SU-DHL-6 (cell line): ENCODE measurements around the gene COMMD9.

Experiments
- EZH2phosphoT487 ChIP-seq: fragments of 200-600 bp; sonication (generic), shearing (Covaris generic); conservative IDR thresholded peaks from 2 replicates; pipeline ENCODE4 v1.6.1; 2018; ENCODE audit warnings: mild to moderate bottlenecking, antibody characterized with exemption, low read length, moderate library complexity, mixed read lengths
- TF ChIP-seq, protein P1 (sequence below): fragments of 200-600 bp; sonication (generic); IDR thresholded peaks from one replicate; pipeline ENCODE4 v1.5.1; 2017; ENCODE audit warnings: antibody characterized with exemption, mild to moderate bottlenecking, low read length, moderate library complexity; ENCODE audit not compliant: insufficient read depth, poor library complexity, severe bottlenecking

- TF ChIP-seq, protein P1, sequence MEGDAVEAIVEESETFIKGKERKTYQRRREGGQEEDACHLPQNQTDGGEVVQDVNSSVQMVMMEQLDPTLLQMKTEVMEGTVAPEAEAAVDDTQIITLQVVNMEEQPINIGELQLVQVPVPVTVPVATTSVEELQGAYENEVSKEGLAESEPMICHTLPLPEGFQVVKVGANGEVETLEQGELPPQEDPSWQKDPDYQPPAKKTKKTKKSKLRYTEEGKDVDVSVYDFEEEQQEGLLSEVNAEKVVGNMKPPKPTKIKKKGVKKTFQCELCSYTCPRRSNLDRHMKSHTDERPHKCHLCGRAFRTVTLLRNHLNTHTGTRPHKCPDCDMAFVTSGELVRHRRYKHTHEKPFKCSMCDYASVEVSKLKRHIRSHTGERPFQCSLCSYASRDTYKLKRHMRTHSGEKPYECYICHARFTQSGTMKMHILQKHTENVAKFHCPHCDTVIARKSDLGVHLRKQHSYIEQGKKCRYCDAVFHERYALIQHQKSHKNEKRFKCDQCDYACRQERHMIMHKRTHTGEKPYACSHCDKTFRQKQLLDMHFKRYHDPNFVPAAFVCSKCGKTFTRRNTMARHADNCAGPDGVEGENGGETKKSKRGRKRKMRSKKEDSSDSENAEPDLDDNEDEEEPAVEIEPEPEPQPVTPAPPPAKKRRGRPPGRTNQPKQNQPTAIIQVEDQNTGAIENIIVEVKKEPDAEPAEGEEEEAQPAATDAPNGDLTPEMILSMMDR, result no peak
- no peak for TF ChIP-seq EZH2phosphoT487
Observed at GRCh38 chr11:36289226-36289852, at the start of gene COMMD9.
